Measurements from ENCODE around the gene TRIM52.
"Not testable (repeated sequence)": the region's sequence is repeated elsewhere in the genome, so short reads cannot be mapped to it uniquely, and the experiment has no call there.

Gene TRIM52

GRCh38 chr5:181212934-181213333 lies 48.0 kb downstream of the TRIM52 start:
- TF ChIP-seq CTCF (IDR thresholded peaks at IDR 0.05) = no peak

GRCh38 chr5:181212080-181212479 lies 48.9 kb downstream of the TRIM52 start:
- Histone ChIP-seq H3K4me3 (ENCODE audit: low read depth in 1 of 2, low read length in 1 of 2) (no peak overlapping the region), H3K27ac (no peak overlapping the region), H3K4me1 (ENCODE audit: control insufficient read depth in 1 of 2, insufficient read depth in 1 of 2, low read depth in 1 of 2, low read length in 1 of 2) (peaks cover 24% of the 10 kb centered on the region in 2 experiments), H3K36me3 (no peaks in the 10 kb centered on the region), H3K9me3 (no peaks in the 10 kb centered on the region), H3K27me3 (peaks cover 82% of the 10 kb centered on the region)
- no peak for TF ChIP-seq CTCF (IDR thresholded peaks at IDR 0.05)

More at GRCh38 chr5:181212934-181213333, 48.0 kb downstream of the TRIM52 start:
- Histone ChIP-seq H3K27me3 (peaks cover 82% of the 10 kb centered on the region), H3K4me1 (ENCODE audit: control insufficient read depth in 1 of 2, insufficient read depth in 1 of 2, low read depth in 1 of 2, low read length in 1 of 2) (peaks cover 24% of the 10 kb centered on the region in 2 experiments), H3K9me3 (no peaks in the 10 kb centered on the region), H3K4me3 (ENCODE audit: low read depth in 1 of 2, low read length in 1 of 2) (no peak overlapping the region), H3K36me3 (no peaks in the 10 kb centered on the region), H3K27ac (no peak overlapping the region)

- Histone ChIP-seq H3K4me1 (ENCODE audit: control insufficient read depth in 1 of 2, insufficient read depth in 1 of 2, low read depth in 1 of 2, low read length in 1 of 2) (peaks cover 24% of the 10 kb centered on the region in 2 experiments), H3K27me3 (peaks cover 82% of the 10 kb centered on the region), H3K27ac (no peak overlapping the region), H3K4me3 (ENCODE audit: low read depth in 1 of 2, low read length in 1 of 2) (no peak overlapping the region), H3K36me3 (no peaks in the 10 kb centered on the region), H3K9me3 (no peaks in the 10 kb centered on the region)
- no peak for TF ChIP-seq CTCF (IDR thresholded peaks at IDR 0.05)
Observed at GRCh38 chr5:181211208-181211607, 49.7 kb downstream of the TRIM52 start.

GRCh38 chr5:181210698-181211097 lies 50.2 kb downstream of the TRIM52 start:
- not testable (repeated sequence) for H3K4me3 ChIP-seq (ENCODE audit: low read depth in 1 of 2, low read length in 1 of 2); H3K27ac ChIP-seq; H3K9me3 ChIP-seq; H3K36me3 ChIP-seq
- peaks cover 82% of the 10 kb centered on the region for H3K27me3 ChIP-seq
- H3K4me1 ChIP-seq (ENCODE audit: control insufficient read depth in 1 of 2, insufficient read depth in 1 of 2, low read depth in 1 of 2, low read length in 1 of 2) = peaks cover 24 to 25% of the 10 kb centered on the region in 2 experiments

GRCh38 chr5:181210148-181210547 lies 50.8 kb downstream of the TRIM52 start:
- H3K4me3 ChIP-seq (ENCODE audit: low read depth in 1 of 2, low read length in 1 of 2); H3K27ac ChIP-seq; H3K9me3 ChIP-seq; H3K36me3 ChIP-seq: not testable (repeated sequence)
- Histone ChIP-seq H3K27me3 (peaks cover 87% of the 10 kb centered on the region), H3K4me1 (ENCODE audit: control insufficient read depth in 1 of 2, insufficient read depth in 1 of 2, low read depth in 1 of 2, low read length in 1 of 2) (peaks cover 30% of the 10 kb centered on the region in 2 experiments)

- not testable (repeated sequence) for H3K4me3 ChIP-seq (ENCODE audit: low read depth in 1 of 2, low read length in 1 of 2); H3K36me3 ChIP-seq; H3K9me3 ChIP-seq; H3K27ac ChIP-seq
- H3K4me1 ChIP-seq (ENCODE audit: control insufficient read depth in 1 of 2, insufficient read depth in 1 of 2, low read depth in 1 of 2, low read length in 1 of 2) = peaks cover 41% of the 10 kb centered on the region in 2 experiments
- peaks cover 89% of the 10 kb centered on the region for H3K27me3 ChIP-seq
Observed at GRCh38 chr5:181209006-181209405, 51.9 kb downstream of the TRIM52 start.

GRCh38 chr5:181207960-181208253 lies 53.0 kb downstream of the TRIM52 start:
- no peaks in the 10 kb centered on the region for H3K36me3 ChIP-seq
- TF ChIP-seq CTCF (IDR thresholded peaks at IDR 0.05) = no peak
- no peak overlapping the region for H3K4me3 ChIP-seq (ENCODE audit: low read depth in 1 of 2, low read length in 1 of 2)
- H3K4me1 ChIP-seq (ENCODE audit: control insufficient read depth in 1 of 2, insufficient read depth in 1 of 2, low read depth in 1 of 2, low read length in 1 of 2) = peaks cover 51% of the 10 kb centered on the region in 2 experiments
- H3K27ac ChIP-seq = no peak overlapping the region
- H3K9me3 ChIP-seq = no peaks in the 10 kb centered on the region
- H3K27me3 ChIP-seq = peaks cover 89% of the 10 kb centered on the region
